Activated CD8-positive, alpha-beta T cell treated with anti-CD3 and anti-CD28 coated beads for 36 hours (primary cell): ENCODE data around the gene AKAP13. TPM values are rescaled to one million over a fixed set of nuclear protein-coding genes. Genes with fewer than 3 reads are reported as not detected.

Experiments
- ATAC-seq: fragments of 200-7000 bp; cut with Tn5 transposase; one replicate; pipeline ENCODE4 v1.10.0; 2021; ENCODE audit warnings: mild to moderate bottlenecking, moderate library complexity
- CTCF ChIA-PET: fragments of 350-600 bp; sonication (Branson Sonifier 250); formaldehyde crosslinking; loops from one replicate; lab custom pipeline; 2021; ENCODE audit warnings: antibody characterized with exemption; lab: Charles Lee
- POLR2A ChIA-PET: fragments of 350-600 bp; sonication (Branson Sonifier 250); formaldehyde crosslinking; loops from one replicate; lab custom pipeline; 2021; ENCODE audit warnings: antibody characterized with exemption; lab: Charles Lee
- DNase-seq: peaks from one replicate; pipeline ENCODE4 v3.0.0-alpha.2; 2020
- H3K27ac Mint-ChIP-seq: one replicate; pipeline ENCODE4 v1.8.0; 2021; ENCODE audit warnings: mild to moderate bottlenecking, mixed read lengths
- H3K27me3 Mint-ChIP-seq: one replicate; pipeline ENCODE4 v1.8.0; 2021; ENCODE audit warnings: mixed read lengths
- H3K36me3 Mint-ChIP-seq: one replicate; pipeline ENCODE4 v1.8.0; 2021; ENCODE audit warnings: low read depth, mixed read lengths
- H3K4me1 Mint-ChIP-seq: one replicate; pipeline ENCODE4 v1.8.0; 2021; ENCODE audit warnings: low read depth, mixed read lengths
- H3K4me3 Mint-ChIP-seq: one replicate; pipeline ENCODE4 v1.8.0; 2021; ENCODE audit warnings: mild to moderate bottlenecking, moderate library complexity, mixed read lengths
- H3K9me3 Mint-ChIP-seq: one replicate; pipeline ENCODE4 v1.8.0; 2021; ENCODE audit warnings: mixed read lengths
- CTCF ChIP-seq: fragments of 200-600 bp; IDR thresholded peaks from one replicate; pipeline ENCODE4 v1.8.0; 2022; ENCODE audit warnings: antibody characterized with exemption, mild to moderate bottlenecking
- intact Hi-C: fragments of 100-400 bp; cut with micrococcal nuclease; formaldehyde crosslinking; loops from one replicate; pipeline ENCODE4 v1.10.0; 2022
- total RNA-seq, 2 experiments: library from RNA; stranded (reverse); gene quantifications; one replicate each; pipeline ENCODE4 v1.2.3, GENCODE V29; 2021

AKAP13 gene
- total RNA-seq, 2 experiments from 2014 or later = 79.1 to 79.5 TPM

GRCh38 chr15:85557385-85557784, 177.0 kb downstream of the AKAP13 start:
- no peak for TF ChIP-seq CTCF
- no peaks in the 10 kb centered on the region for H3K9me3 Mint-ChIP-seq
- ChIA-PET POLR2A (interaction anchor here (1.5 to 3.7 kb wide), 3 partner anchors 14 to 24 kb away, joined by 3 to 18 read pairs (median 7); no protein-coding TSS in a partner anchor), CTCF (interaction anchor here (1.0 to 3.7 kb wide), 5 partner anchors 15 to 229 kb away, joined by 3 to 24 read pairs (median 3); no protein-coding TSS in a partner anchor)
- H3K4me3 Mint-ChIP-seq = no peak overlapping the region
- intact Hi-C loops = no loop called here
- no peak for DNase-seq
- ATAC-seq = no peak
- peaks cover 58% of the 10 kb centered on the region for H3K4me1 Mint-ChIP-seq
- peaks cover 13% of the 10 kb centered on the region for H3K36me3 Mint-ChIP-seq
- H3K27ac Mint-ChIP-seq = no peak overlapping the region
- H3K27me3 Mint-ChIP-seq = no peaks in the 10 kb centered on the region

- peak; percentile 57 for ATAC-seq
- Mint-ChIP-seq H3K27me3 (no peaks in the 10 kb centered on the region), H3K4me3 (peak overlapping the region; percentile 39), H3K36me3 (peaks cover 7% of the 10 kb centered on the region), H3K4me1 (peaks cover 58% of the 10 kb centered on the region), H3K9me3 (no peaks in the 10 kb centered on the region), H3K27ac (peak overlapping the region; percentile 90)
- ChIA-PET POLR2A (interaction anchor here (0.6 to 1.7 kb wide), 6 partner anchors 14 to 162 kb away, joined by 3 to 5 read pairs (median 3); no protein-coding TSS in a partner anchor), CTCF (interaction anchor here (0.7 to 2.1 kb wide), 8 partner anchors 10 to 262 kb away, joined by 3 to 6 read pairs (median 3); no protein-coding TSS in a partner anchor)
- peak; percentile 38 for DNase-seq
- intact Hi-C loops = no loop called here
- TF ChIP-seq CTCF = no peak
Observed at GRCh38 chr15:85558848-85559247, 178.4 kb downstream of the AKAP13 start.

GRCh38 chr15:85559530-85559929, 179.1 kb downstream of the AKAP13 start:
- intact Hi-C loops = no loop called here
- no peak for TF ChIP-seq CTCF
- H3K36me3 Mint-ChIP-seq = peaks cover 4% of the 10 kb centered on the region
- DNase-seq (no peak), ATAC-seq (no peak)
- H3K27me3 Mint-ChIP-seq = no peaks in the 10 kb centered on the region
- H3K9me3 Mint-ChIP-seq = no peaks in the 10 kb centered on the region
- peaks cover 53% of the 10 kb centered on the region for H3K4me1 Mint-ChIP-seq
- CTCF ChIA-PET = interaction anchor here (1.0 to 2.1 kb wide), 3 partner anchors 9 to 263 kb away, joined by 3 to 6 read pairs (median 3); no protein-coding TSS in a partner anchor
- peak overlapping the region; percentile 90 for H3K27ac Mint-ChIP-seq
- no peak overlapping the region for H3K4me3 Mint-ChIP-seq
- POLR2A ChIA-PET = interaction anchor here (0.7 to 1.7 kb wide), 6 partner anchors 16 to 147 kb away, joined by 3 to 5 read pairs (median 3); no protein-coding TSS in a partner anchor

GRCh38 chr15:85562824-85563223, 182.4 kb downstream of the AKAP13 start:
- Mint-ChIP-seq H3K36me3 (peaks cover 4% of the 10 kb centered on the region), H3K4me3 (no peak overlapping the region), H3K9me3 (no peaks in the 10 kb centered on the region), H3K27me3 (no peaks in the 10 kb centered on the region), H3K4me1 (peaks cover 24% of the 10 kb centered on the region), H3K27ac (no peak overlapping the region)
- CTCF ChIA-PET = no interaction called here
- POLR2A ChIA-PET = no interaction called here
- TF ChIP-seq CTCF = no peak
- ATAC-seq (no peak), DNase-seq (no peak)
- intact Hi-C loops = no loop called here

- Mint-ChIP-seq H3K27me3 (no peaks in the 10 kb centered on the region), H3K27ac (no peak overlapping the region)
Observed at GRCh38 chr15:85563328-85563727, 182.9 kb downstream of the AKAP13 start.

More at GRCh38 chr15:85563328-85563727, 182.9 kb downstream of the AKAP13 start:
- Mint-ChIP-seq H3K4me1 (peaks cover 19% of the 10 kb centered on the region), H3K9me3 (no peaks in the 10 kb centered on the region), H3K36me3 (peaks cover 2% of the 10 kb centered on the region), H3K4me3 (no peak overlapping the region)
- ATAC-seq = no peak
- ChIA-PET CTCF (no interaction called here), POLR2A (no interaction called here)
- intact Hi-C loops = no loop called here
- no peak for DNase-seq
- no peak for TF ChIP-seq CTCF
